Liver (tissue), 3 donors: Measurements from ENCODE around the gene GSTT4.

Source experiments
- CTCF ChIP-seq: fragments of 150-350 bp; IDR thresholded peaks from 2 replicates; pipeline ENCODE4 v1.5.1; 2017; ENCODE audit warnings: improper control_type of control experiment, low read depth, low read length; ENCODE audit not compliant: missing input control
- EGR1 ChIP-seq, 2 donors: IDR thresholded peaks; 2 replicates each; pipeline ENCODE4 v1.6.1; 2016 to 2018; ENCODE audit warnings: antibody characterized with exemption in 2 of 2, low read depth in 2 of 2
- MAX ChIP-seq: IDR thresholded peaks from 2 replicates; pipeline ENCODE4 v1.6.1; 2016; ENCODE audit warnings: antibody characterized with exemption
- donor health status: healthy.
- donor health status: healthy.

- TF ChIP-seq CTCF = no peak
- no peak for TF ChIP-seq MAX
- TF ChIP-seq EGR1 (IDR thresholded peaks at IDR 0.05; ENCODE audit: low read depth in 2 of 2) = no peak
Observed at GRCh38 chr22:24054356-24054755, 49.1 kb upstream of the GSTT4 start.
